Neural progenitor cell (in vitro differentiated cells): ENCODE results near the gene BRD4. TPM values are rescaled to one million over a fixed set of nuclear protein-coding genes. Genes with fewer than 3 reads are reported as not detected.

Source experiments
- DNase-seq: peaks from one replicate; pipeline ENCODE4 v3.0.0-alpha.2; 2016; ENCODE audit warnings: low spot score
- H2AFZ ChIP-seq: fragments of 200-600 bp; sonication (generic); replicated peaks from 2 replicates; pipeline ENCODE4 v1.6.1; 2016; ENCODE audit warnings: antibody characterized with exemption
- H3F3A ChIP-seq: fragments of 200-600 bp; sonication (generic); 2 replicates; pipeline ENCODE4 v1.6.1; 2016; ENCODE audit warnings: antibody characterized with exemption, low read depth
- H3K27ac ChIP-seq: fragments of 200-600 bp; sonication (generic); 2 replicates; pipeline ENCODE4 v1.5.1; 2016; ENCODE audit warnings: mild to moderate bottlenecking
- H3K27me3 ChIP-seq: fragments of 200-600 bp; sonication (generic); 2 replicates; pipeline ENCODE4 v1.6.1; 2016; ENCODE audit warnings: mild to moderate bottlenecking, moderate library complexity
- H3K36me3 ChIP-seq: fragments of 200-600 bp; sonication (generic); 2 replicates; pipeline ENCODE4 v1.5.1; 2016
- H3K4me1 ChIP-seq: fragments of 200-600 bp; sonication (generic); 2 replicates; pipeline ENCODE4 v1.6.1; 2016; ENCODE audit warnings: mixed run types
- H3K4me2 ChIP-seq: fragments of 200-600 bp; sonication (generic); 2 replicates; pipeline ENCODE4 v1.6.1; 2016
- H3K4me3 ChIP-seq: fragments of 200-600 bp; sonication (generic); 2 replicates; pipeline ENCODE4 v1.5.1; 2016
- H3K79me2 ChIP-seq: fragments of 200-600 bp; sonication (generic); 2 replicates; pipeline ENCODE4 v1.6.1; 2016; ENCODE audit warnings: low read depth
- H3K9ac ChIP-seq: fragments of 200-600 bp; sonication (generic); 2 replicates; pipeline ENCODE4 v1.6.1; 2016
- H3K9me3 ChIP-seq: fragments of 200-600 bp; sonication (generic); 2 replicates; pipeline ENCODE4 v1.5.1; 2016; ENCODE audit warnings: low read depth
- H4K20me1 ChIP-seq: fragments of 200-600 bp; sonication (generic); 2 replicates; pipeline ENCODE4 v1.6.1; 2016; ENCODE audit warnings: low read depth
- H3K27ac Mint-ChIP-seq: 3 replicates; pipeline ENCODE4 v1.8.0; 2021; ENCODE audit warnings: mixed read lengths
- H3K27me3 Mint-ChIP-seq: 2 replicates; pipeline ENCODE4 v1.8.0; 2022; ENCODE audit warnings: low read depth, mild to moderate bottlenecking, inconsistent platforms, moderate library complexity, mixed read lengths; ENCODE audit not compliant: insufficient read depth
- H3K36me3 Mint-ChIP-seq: 3 replicates; pipeline ENCODE4 v1.8.0; 2021; ENCODE audit warnings: mixed read lengths
- H3K4me1 Mint-ChIP-seq: 3 replicates; pipeline ENCODE4 v1.8.0; 2021; ENCODE audit warnings: mixed read lengths
- H3K4me3 Mint-ChIP-seq: 3 replicates; pipeline ENCODE4 v1.8.0; 2021; ENCODE audit warnings: mild to moderate bottlenecking, moderate library complexity, mixed read lengths
- H3K9me3 Mint-ChIP-seq: 3 replicates; pipeline ENCODE4 v1.8.0; 2020; ENCODE audit warnings: mixed read lengths
- EZH2 ChIP-seq: fragments of 200-600 bp; sonication (generic); IDR thresholded peaks from 2 replicates; pipeline ENCODE4 v1.6.1; 2017; ENCODE audit warnings: antibody characterized with exemption, mild to moderate bottlenecking, moderate library complexity
- EZH2phosphoT487 ChIP-seq: fragments of 200-600 bp; sonication (generic); IDR thresholded peaks from 2 replicates; pipeline ENCODE4 v1.6.1; 2017; ENCODE audit warnings: antibody characterized with exemption
- total RNA-seq: library from RNA; depleted of rRNA; stranded (reverse); fragments of >200 nt; gene quantifications from 2 replicates; pipeline ENCODE4 v1.2.3, GENCODE V29; 2015; ENCODE audit warnings: low replicate concordance
- TF ChIP-seq, protein P1 (sequence below): fragments of 200-600 bp; sonication (generic); IDR thresholded peaks from 2 replicates; pipeline ENCODE4 v1.5.1; 2017; ENCODE audit warnings: antibody characterized with exemption, mild to moderate bottlenecking

Gene BRD4
- total RNA-seq, 1 donor from 2014 or later, result 14.5 TPM

DNA sequence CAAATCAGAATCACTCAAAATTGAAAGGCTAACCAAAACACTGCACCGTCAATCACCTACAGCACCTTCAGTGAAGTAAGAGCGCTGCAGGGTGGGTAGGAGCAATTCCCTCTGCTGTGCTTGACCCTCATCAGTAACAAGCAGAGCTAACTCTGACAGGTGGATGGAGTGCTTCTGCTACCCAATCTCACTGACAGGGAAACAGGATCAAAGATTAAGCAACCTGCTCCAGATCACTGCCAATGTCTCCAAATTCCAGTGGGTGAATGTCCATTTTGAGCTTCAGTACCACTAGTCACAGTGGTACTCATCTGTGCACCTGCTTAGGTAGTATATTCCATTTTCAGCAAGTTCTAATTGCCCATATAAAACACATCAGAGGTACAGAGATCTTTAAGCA is 25.2 kb downstream of the BRD4 start:
- H3K4me3 Mint-ChIP-seq, result no peak overlapping the region
- H3K27me3 Mint-ChIP-seq, result peaks cover 4% of the 10 kb centered on the region
- peaks cover 4% of the 10 kb centered on the region for H3K4me1 Mint-ChIP-seq
- no peaks in the 10 kb centered on the region for H3K4me1 ChIP-seq
- H4K20me1 ChIP-seq, result peaks cover 96% of the 10 kb centered on the region
- H3K27ac ChIP-seq, result no peak overlapping the region
- DNase-seq, result no peak
- H3K27ac Mint-ChIP-seq, result no peak overlapping the region
- no peak overlapping the region for H3K4me3 ChIP-seq
- peaks cover 46% of the 10 kb centered on the region for H3K36me3 Mint-ChIP-seq
- H3K27me3 ChIP-seq, result no peaks in the 10 kb centered on the region
- peaks cover 5% of the 10 kb centered on the region for H3F3A ChIP-seq
- H3K9me3 ChIP-seq, result no peaks in the 10 kb centered on the region
- H3K4me2 ChIP-seq, result no peak overlapping the region
- H2AFZ ChIP-seq, result no peak overlapping the region
- H3K36me3 ChIP-seq, result no peaks in the 10 kb centered on the region
- peaks cover 56% of the 10 kb centered on the region for H3K9me3 Mint-ChIP-seq
- peaks cover 100% of the 10 kb centered on the region for H3K79me2 ChIP-seq
- no peak overlapping the region for H3K9ac ChIP-seq
- TF ChIP-seq EZH2 (no peak), EZH2phosphoT487 (no peak)
- TF ChIP-seq, protein P1, sequence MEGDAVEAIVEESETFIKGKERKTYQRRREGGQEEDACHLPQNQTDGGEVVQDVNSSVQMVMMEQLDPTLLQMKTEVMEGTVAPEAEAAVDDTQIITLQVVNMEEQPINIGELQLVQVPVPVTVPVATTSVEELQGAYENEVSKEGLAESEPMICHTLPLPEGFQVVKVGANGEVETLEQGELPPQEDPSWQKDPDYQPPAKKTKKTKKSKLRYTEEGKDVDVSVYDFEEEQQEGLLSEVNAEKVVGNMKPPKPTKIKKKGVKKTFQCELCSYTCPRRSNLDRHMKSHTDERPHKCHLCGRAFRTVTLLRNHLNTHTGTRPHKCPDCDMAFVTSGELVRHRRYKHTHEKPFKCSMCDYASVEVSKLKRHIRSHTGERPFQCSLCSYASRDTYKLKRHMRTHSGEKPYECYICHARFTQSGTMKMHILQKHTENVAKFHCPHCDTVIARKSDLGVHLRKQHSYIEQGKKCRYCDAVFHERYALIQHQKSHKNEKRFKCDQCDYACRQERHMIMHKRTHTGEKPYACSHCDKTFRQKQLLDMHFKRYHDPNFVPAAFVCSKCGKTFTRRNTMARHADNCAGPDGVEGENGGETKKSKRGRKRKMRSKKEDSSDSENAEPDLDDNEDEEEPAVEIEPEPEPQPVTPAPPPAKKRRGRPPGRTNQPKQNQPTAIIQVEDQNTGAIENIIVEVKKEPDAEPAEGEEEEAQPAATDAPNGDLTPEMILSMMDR, result no peak

DNA sequence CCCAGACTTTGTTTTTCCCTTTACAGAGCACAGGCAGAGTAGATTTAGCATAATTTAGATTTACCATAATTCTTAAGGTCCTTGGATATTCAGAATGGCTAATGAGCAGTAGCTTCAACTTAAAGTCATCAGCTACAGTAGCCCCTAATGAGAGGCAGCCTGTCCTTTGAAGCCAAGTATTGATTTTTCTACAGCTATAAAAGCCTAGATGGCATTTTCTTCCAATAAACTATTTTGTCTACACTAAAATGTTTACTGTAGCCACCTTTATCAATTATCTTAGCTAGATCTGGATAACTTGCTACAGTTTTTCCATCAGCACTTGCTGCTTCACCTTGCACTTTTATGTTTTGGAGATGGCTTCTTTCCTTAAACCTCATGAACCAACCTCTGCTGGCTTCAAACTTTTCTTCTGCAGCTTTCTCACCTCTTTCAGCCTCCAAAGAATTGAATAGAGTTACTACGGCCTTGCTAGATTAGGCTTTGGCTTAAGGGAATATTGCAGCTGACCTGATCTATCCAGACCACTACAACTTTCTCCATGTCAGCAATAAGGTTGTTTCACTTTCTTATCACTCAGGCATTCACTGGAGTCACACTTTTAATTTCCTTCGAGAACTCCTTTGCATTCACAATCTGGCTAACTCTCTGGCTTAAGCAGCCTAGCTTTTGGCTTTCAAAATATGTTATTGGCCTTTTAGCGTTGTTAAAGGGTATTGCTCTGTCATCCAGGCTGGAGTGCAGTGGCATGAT is 26.6 kb downstream of the BRD4 start:
- Histone ChIP-seq H3K4me1 (no peaks in the 10 kb centered on the region), H3K9ac (no peak overlapping the region), H3K9me3 (no peaks in the 10 kb centered on the region), H3K27ac (no peak overlapping the region), H3K4me3 (no peak overlapping the region), H3K4me2 (no peak overlapping the region), H3K36me3 (no peaks in the 10 kb centered on the region), H4K20me1 (peaks cover 96% of the 10 kb centered on the region), H2AFZ (no peak overlapping the region), H3K79me2 (peaks cover 100% of the 10 kb centered on the region), H3F3A (peaks cover 5% of the 10 kb centered on the region), H3K27me3 (no peaks in the 10 kb centered on the region)
- Mint-ChIP-seq H3K36me3 (peaks cover 43% of the 10 kb centered on the region), H3K9me3 (peaks cover 53% of the 10 kb centered on the region), H3K27me3 (peaks cover 4% of the 10 kb centered on the region), H3K4me3 (no peak overlapping the region), H3K4me1 (peaks cover 6% of the 10 kb centered on the region), H3K27ac (no peak overlapping the region)
- TF ChIP-seq EZH2 (no peak), EZH2phosphoT487 (no peak)
- TF ChIP-seq, protein P1, result no peak
- no peak for DNase-seq

DNA sequence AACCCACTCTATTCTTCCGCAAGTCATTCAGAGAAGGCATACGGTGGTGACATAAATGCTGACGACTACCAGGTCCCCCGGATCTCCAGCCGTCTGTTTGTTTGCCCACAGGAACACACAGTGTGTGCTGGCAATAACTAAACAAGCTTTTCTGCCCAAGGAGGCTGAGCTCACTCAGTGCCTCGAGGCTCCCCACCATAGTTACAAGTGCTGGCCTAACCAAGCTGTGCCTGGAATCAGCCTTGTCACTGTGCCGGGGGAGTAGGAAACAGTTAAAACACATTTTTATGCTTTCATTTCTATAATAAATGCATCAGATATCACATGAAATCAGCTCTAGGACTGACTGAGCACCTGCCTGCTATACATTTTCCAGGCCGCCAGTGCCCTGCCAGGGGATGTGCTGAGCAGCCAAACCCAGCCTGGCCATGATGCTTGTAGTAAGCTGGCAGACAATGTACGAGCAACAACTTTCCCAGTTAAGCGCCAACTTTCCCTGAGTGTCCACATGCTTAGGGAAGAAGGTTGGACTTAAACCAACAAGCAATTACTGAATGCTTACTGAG is 28.1 kb downstream of the BRD4 start:
- no peak overlapping the region for H3K9ac ChIP-seq
- no peak overlapping the region for H2AFZ ChIP-seq
- peaks cover 4% of the 10 kb centered on the region for H3K27me3 Mint-ChIP-seq
- peaks cover under 1% of the 10 kb centered on the region for H3K4me1 ChIP-seq
- TF ChIP-seq EZH2phosphoT487, result no peak
- TF ChIP-seq, protein P1, result no peak
- no peak for TF ChIP-seq EZH2
- peaks cover 5% of the 10 kb centered on the region for H3F3A ChIP-seq
- H3K4me3 Mint-ChIP-seq, result no peak overlapping the region
- DNase-seq, result no peak
- H4K20me1 ChIP-seq, result peaks cover 97% of the 10 kb centered on the region
- no peak overlapping the region for H3K4me3 ChIP-seq
- no peaks in the 10 kb centered on the region for H3K36me3 ChIP-seq
- H3K27ac Mint-ChIP-seq, result no peak overlapping the region
- H3K27ac ChIP-seq, result peak overlapping the region; percentile 33
- peaks cover 44% of the 10 kb centered on the region for H3K36me3 Mint-ChIP-seq
- H3K27me3 ChIP-seq, result no peaks in the 10 kb centered on the region
- H3K9me3 ChIP-seq, result no peaks in the 10 kb centered on the region
- peaks cover 44% of the 10 kb centered on the region for H3K9me3 Mint-ChIP-seq
- H3K79me2 ChIP-seq, result peaks cover 100% of the 10 kb centered on the region
- peaks cover 18% of the 10 kb centered on the region for H3K4me1 Mint-ChIP-seq
- no peak overlapping the region for H3K4me2 ChIP-seq
